Upper lobe of left lung (tissue), 6 donors: ENCODE measurements around the gene DOCK1. TPM values are rescaled to one million over a fixed set of nuclear protein-coding genes. Genes with fewer than 3 reads are reported as not detected.
A peak's percentile ranks its signal among the peaks of the same experiment; 100 is the strongest.

Experiments
- ATAC-seq, 2 donors: fragments of 200-7000 bp; cut with Tn5 transposase; one replicate each; pipeline ENCODE4 v1.9.1; 2022; ENCODE audit warnings: mild to moderate bottlenecking in 2 of 2, moderate library complexity in 2 of 2; ENCODE audit not compliant: low FRiP score in 2 of 2
- DNase-seq, 2 donors: peaks; one replicate each; pipeline ENCODE4 v3.0.0-alpha.2; 2019 to 2020
- H3K27ac ChIP-seq, 4 donors: fragments of 200-600 bp; sonication (generic); one replicate each; pipeline ENCODE4 v1.5.1; 2016 to 2019
- H3K27me3 ChIP-seq, 4 donors: fragments of 200-600 bp; sonication (generic); one replicate each; pipeline ENCODE4 v1.5.1; 2017 to 2019
- H3K36me3 ChIP-seq, 4 donors: fragments of 200-600 bp; sonication (generic); one replicate each; pipeline ENCODE4 v1.5.1; 2016 to 2019
- H3K4me1 ChIP-seq, 4 donors: fragments of 200-600 bp; sonication (generic); one replicate each; pipeline ENCODE4 v1.5.1; 2018 to 2019
- H3K4me3 ChIP-seq, 4 donors: fragments of 200-600 bp; sonication (generic); one replicate each; pipeline ENCODE4 v1.5.1; 2017 to 2019; ENCODE audit warnings: mild to moderate bottlenecking in 2 of 4, moderate library complexity in 1 of 4
- H3K9me3 ChIP-seq, 4 donors: fragments of 200-600 bp; sonication (generic); one replicate each; pipeline ENCODE4 v1.5.1; 2018 to 2019
- EP300 ChIP-seq, 4 donors: sonication (generic); formaldehyde crosslinking; IDR thresholded peaks; one replicate each; pipeline ENCODE4 v1.5.1; 2017; ENCODE audit warnings: antibody characterized with exemption in 4 of 4, control low read depth in 2 of 4
- POLR2A ChIP-seq, 4 donors: fragments of 450-650 bp; IDR thresholded peaks; one replicate each; pipeline ENCODE4 v1.5.1; 2016 to 2017; ENCODE audit warnings: antibody characterized with exemption in 4 of 4, mild to moderate bottlenecking in 2 of 4
- POLR2AphosphoS5 ChIP-seq, 2 donors: sonication (generic); formaldehyde crosslinking; IDR thresholded peaks; one replicate each; pipeline ENCODE4 v1.5.1; 2017; ENCODE audit warnings: antibody characterized with exemption in 2 of 2
- WGBS, 2 donors: methylation state at CpG; one replicate each; pipeline ENCODE4 v1.1.5; 2017 to 2018; 5-methylcytosine and 5-hydroxymethylcytosine counted together
- total RNA-seq, 6 donors: library from RNA; depleted of rRNA in 4 of 6; stranded (reverse); fragments of >200 nt in 4 of 6; gene quantifications; one replicate each; pipeline versions ENCODE4 v1.1.0 to v1.2.1, GENCODE V29; 2016 to 2021
- TF ChIP-seq, protein P1 (sequence below), 6 experiments: fragments of 450-650 bp in 4 of 6; fragments of 200-600 bp in 2 of 6; sonication (generic) in 2 of 6; IDR thresholded peaks; one replicate each; pipeline ENCODE4 v1.5.1; 2016 to 2019; ENCODE audit warnings: antibody characterized with exemption in 6 of 6
- donor health status: DM: no; HTN: no; CAD: no; lungs with moderate emphysema.
- donor health status: DM: no; HTN: yes; CAD: no; lungs with severe emphysema.

DOCK1 gene
- total RNA-seq, 6 donors from 2014 or later = 37.5 to 63.9 (median 45.8) TPM

DNA sequence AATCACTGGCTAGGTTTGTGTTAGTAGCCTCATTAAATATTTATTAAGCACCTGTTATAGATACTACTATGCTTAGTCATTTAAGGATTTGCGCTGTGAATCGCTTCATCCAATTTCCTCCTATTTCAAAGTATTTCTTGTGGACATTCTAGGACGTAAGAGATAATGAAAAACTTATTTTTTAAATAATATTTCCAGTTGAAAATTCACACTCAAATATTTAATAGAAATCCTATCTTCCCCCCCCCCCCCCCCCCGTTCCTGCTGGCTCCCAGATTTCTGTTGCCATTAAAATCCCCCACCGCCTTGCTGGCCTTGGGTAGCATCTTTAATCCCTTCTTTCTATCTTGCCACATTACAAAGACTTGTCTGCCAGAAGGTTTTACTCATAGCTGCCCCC is 285.2 kb downstream of the DOCK1 start:
- no peak for ATAC-seq

GRCh38 chr10:127193125-127193524 is 287.9 kb downstream of the DOCK1 start:
- Histone ChIP-seq H3K27ac (no peak overlapping the region), H3K4me1 (peaks cover 14 to 30% (median 15%) of the 10 kb centered on the region in 4 donors), H3K4me3 (no peak overlapping the region), H3K36me3 (no peaks in the 10 kb centered on the region), H3K27me3 (peaks cover 0 to 8% (median 3%) of the 10 kb centered on the region in 4 donors), H3K9me3 (no peaks in the 10 kb centered on the region)
- no peak for DNase-seq
- 78 to 80% methylated on average over 7 of the region's 7 CpGs for WGBS, 2 donors
- TF ChIP-seq POLR2A (IDR thresholded peaks at IDR 0.05) (no peak), POLR2AphosphoS5 (IDR thresholded peaks at IDR 0.05) (no peak), EP300 (IDR thresholded peaks at IDR 0.05) (no peak)
- TF ChIP-seq, protein P1, sequence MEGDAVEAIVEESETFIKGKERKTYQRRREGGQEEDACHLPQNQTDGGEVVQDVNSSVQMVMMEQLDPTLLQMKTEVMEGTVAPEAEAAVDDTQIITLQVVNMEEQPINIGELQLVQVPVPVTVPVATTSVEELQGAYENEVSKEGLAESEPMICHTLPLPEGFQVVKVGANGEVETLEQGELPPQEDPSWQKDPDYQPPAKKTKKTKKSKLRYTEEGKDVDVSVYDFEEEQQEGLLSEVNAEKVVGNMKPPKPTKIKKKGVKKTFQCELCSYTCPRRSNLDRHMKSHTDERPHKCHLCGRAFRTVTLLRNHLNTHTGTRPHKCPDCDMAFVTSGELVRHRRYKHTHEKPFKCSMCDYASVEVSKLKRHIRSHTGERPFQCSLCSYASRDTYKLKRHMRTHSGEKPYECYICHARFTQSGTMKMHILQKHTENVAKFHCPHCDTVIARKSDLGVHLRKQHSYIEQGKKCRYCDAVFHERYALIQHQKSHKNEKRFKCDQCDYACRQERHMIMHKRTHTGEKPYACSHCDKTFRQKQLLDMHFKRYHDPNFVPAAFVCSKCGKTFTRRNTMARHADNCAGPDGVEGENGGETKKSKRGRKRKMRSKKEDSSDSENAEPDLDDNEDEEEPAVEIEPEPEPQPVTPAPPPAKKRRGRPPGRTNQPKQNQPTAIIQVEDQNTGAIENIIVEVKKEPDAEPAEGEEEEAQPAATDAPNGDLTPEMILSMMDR (IDR thresholded peaks at IDR 0.05) = no peak
- no peak for ATAC-seq

More for the DNA sequence above, 285.2 kb downstream of the DOCK1 start:
- Histone ChIP-seq H3K36me3 (no peaks in the 10 kb centered on the region), H3K4me1 (peaks cover 8 to 12% (median 11%) of the 10 kb centered on the region in 4 donors), H3K4me3 (no peak overlapping the region), H3K27ac (no peak overlapping the region), H3K9me3 (no peaks in the 10 kb centered on the region), H3K27me3 (peaks cover 0 to 6% (median under 1%) of the 10 kb centered on the region in 4 donors)
- 65 to 69% methylated on average over 5 of the region's 5 CpGs for WGBS, 2 donors
- TF ChIP-seq POLR2A (IDR thresholded peaks at IDR 0.05) = no peak
- TF ChIP-seq EP300 (IDR thresholded peaks at IDR 0.05) = no peak
- TF ChIP-seq, protein P1 (IDR thresholded peaks at IDR 0.05) = no peak
- no peak for TF ChIP-seq POLR2AphosphoS5 (IDR thresholded peaks at IDR 0.05)
- no peak for DNase-seq

DNA sequence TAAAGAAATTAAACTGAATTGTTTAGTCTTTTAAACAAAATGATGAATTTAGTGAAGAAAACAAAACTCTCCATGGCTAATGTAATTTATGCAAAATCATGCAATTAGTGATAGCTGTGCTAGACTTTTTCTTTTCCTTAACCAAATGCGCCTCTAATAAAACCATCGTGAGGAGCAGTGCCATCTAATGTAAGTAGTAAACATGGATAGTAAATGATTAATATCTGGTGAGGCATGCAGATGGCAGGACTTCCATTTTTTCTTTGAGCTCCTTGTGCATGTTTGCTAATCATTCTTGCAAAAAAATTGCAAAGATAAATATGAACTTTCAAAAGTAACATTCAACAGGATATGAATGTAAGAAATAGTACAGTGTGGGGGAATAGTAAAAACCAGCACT is 288.9 kb downstream of the DOCK1 start:
- Histone ChIP-seq H3K27ac (no peak overlapping the region), H3K27me3 (peaks cover 0 to 8% (median 3%) of the 10 kb centered on the region in 4 donors), H3K9me3 (no peaks in the 10 kb centered on the region), H3K4me1 (peaks cover 14 to 30% (median 15%) of the 10 kb centered on the region in 4 donors), H3K4me3 (no peak overlapping the region), H3K36me3 (no peaks in the 10 kb centered on the region)
- 84 to 89% methylated on average over 2 of the region's 2 CpGs for WGBS, 2 donors
- TF ChIP-seq EP300 (IDR thresholded peaks at IDR 0.05) = no peak
- TF ChIP-seq POLR2A (IDR thresholded peaks at IDR 0.05) = no peak
- TF ChIP-seq POLR2AphosphoS5 (IDR thresholded peaks at IDR 0.05) = no peak
- TF ChIP-seq, protein P1 (IDR thresholded peaks at IDR 0.05) = no peak
- ATAC-seq = no peak
- DNase-seq = no peak

DNA sequence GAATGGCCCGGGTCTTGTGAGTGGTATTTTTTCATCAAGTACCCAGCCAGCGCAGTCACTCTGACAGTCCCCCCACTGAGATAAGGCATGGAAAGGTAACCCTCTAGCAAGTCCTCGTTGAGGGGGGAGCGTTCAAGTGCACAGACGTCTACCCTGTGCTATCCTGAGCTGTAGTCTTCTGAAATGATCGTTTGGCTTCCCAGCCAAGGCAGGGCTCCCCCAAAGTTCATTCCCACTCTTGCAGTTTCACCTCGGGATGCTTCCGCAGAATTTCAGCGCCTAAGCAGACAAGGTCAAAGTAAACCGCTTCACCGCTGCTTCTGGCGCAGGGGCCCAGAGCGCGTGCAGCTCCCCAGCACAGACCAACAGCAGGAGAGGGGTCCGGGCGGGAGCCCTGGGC is 289.4 kb downstream of the DOCK1 start:
- ATAC-seq (no peak), DNase-seq (no peak)
- Histone ChIP-seq H3K4me1 (peaks cover 14 to 30% (median 15%) of the 10 kb centered on the region in 4 donors), H3K36me3 (no peaks in the 10 kb centered on the region), H3K27me3 (peaks cover 0 to 8% (median 3%) of the 10 kb centered on the region in 4 donors), H3K4me3 (peak overlapping the region in 2 of 4 donors; percentile 38 to 50), H3K9me3 (no peaks in the 10 kb centered on the region), H3K27ac (no peak overlapping the region)
- 45 to 50% methylated on average over 16 of the region's 16 CpGs for WGBS, 2 donors
- TF ChIP-seq POLR2AphosphoS5 (IDR thresholded peaks at IDR 0.05) (no peak), EP300 (IDR thresholded peaks at IDR 0.05) (no peak), POLR2A (IDR thresholded peaks at IDR 0.05) (no peak)
- TF ChIP-seq, protein P1 (IDR thresholded peaks at IDR 0.05) = no peak

DNA sequence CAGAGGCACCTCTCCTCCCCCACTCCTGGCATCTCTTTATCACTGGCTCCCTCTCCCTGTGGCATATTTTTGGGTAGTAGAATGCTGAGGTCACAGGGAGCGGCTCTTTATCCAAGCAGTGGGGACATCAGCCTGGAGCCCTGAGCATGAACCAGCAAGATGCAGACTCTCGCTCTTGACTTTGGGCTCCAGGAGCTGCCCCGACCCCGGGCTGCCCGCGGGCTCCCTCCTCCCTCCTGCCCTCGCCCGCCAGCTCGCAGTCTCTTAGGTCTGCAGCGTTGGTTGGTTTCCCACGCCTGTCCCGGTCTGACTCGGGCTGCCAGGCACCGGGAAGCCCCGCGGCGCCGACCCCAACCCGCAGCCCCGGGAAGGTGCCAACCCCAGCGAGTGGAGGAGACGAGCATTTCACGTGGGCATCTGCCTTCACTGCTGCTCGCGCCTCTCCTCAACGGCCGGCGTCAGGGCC is 289.8 kb downstream of the DOCK1 start:
- DNase-seq (peak in 1 of 2 donors; percentile 82), ATAC-seq (peak; percentile 6 to 9)
- Histone ChIP-seq H3K4me1 (peaks cover 14 to 30% (median 15%) of the 10 kb centered on the region in 4 donors), H3K9me3 (no peaks in the 10 kb centered on the region), H3K4me3 (peak overlapping the region in 3 of 4 donors; percentile 38 to 50 (median 48)), H3K36me3 (no peaks in the 10 kb centered on the region), H3K27ac (no peak overlapping the region), H3K27me3 (peaks cover 0 to 8% (median 3%) of the 10 kb centered on the region in 4 donors)
- TF ChIP-seq, protein P1 (IDR thresholded peaks at IDR 0.05) = no peak
- no peak for TF ChIP-seq POLR2A (IDR thresholded peaks at IDR 0.05)
- no peak for TF ChIP-seq POLR2AphosphoS5 (IDR thresholded peaks at IDR 0.05)
- TF ChIP-seq EP300 (IDR thresholded peaks at IDR 0.05) = no peak
- 2 to 17% methylated on average over 1 to 16 of the region's 28 CpGs for WGBS, 2 donors
